Effector memory CD4-positive, alpha-beta T cell (primary cell): ENCODE results near the gene DNMBP.
"Not testable (repeated sequence)": the region's sequence is repeated elsewhere in the genome, so short reads cannot be mapped to it uniquely, and the experiment has no call there.

Experiments
- DNase-seq, 3 donors: peaks; one replicate each; pipeline ENCODE4 v3.0.0-alpha.2; 2020
- H3K27ac ChIP-seq: 2 replicates; pipeline ENCODE4 v1.7.0; 2013; ENCODE audit warnings: mild to moderate bottlenecking, low read length, moderate library complexity; ENCODE audit not compliant: insufficient read depth, poor library complexity, severe bottlenecking
- H3K27me3 ChIP-seq: replicated peaks from 2 replicates; pipeline ENCODE4 v1.7.0; 2013; ENCODE audit warnings: mild to moderate bottlenecking, low read length; ENCODE audit not compliant: insufficient read depth, control insufficient read depth, poor library complexity, severe bottlenecking
- H3K36me3 ChIP-seq: 2 replicates; pipeline ENCODE4 v1.7.0; 2013; ENCODE audit warnings: mild to moderate bottlenecking, low read length, moderate library complexity; ENCODE audit not compliant: control insufficient read depth, insufficient read depth
- H3K4me1 ChIP-seq: 2 replicates; pipeline ENCODE4 v1.7.0; 2013; ENCODE audit warnings: low read length, mild to moderate bottlenecking; ENCODE audit not compliant: control insufficient read depth, insufficient read depth, poor library complexity, severe bottlenecking
- H3K4me3 ChIP-seq: 2 replicates; pipeline ENCODE4 v1.7.0; 2013; ENCODE audit warnings: low read length, low read depth, mild to moderate bottlenecking; ENCODE audit not compliant: insufficient read depth, poor library complexity, severe bottlenecking
- H3K9me3 ChIP-seq: 2 replicates; pipeline ENCODE4 v1.7.0; 2013; ENCODE audit warnings: mild to moderate bottlenecking, low read length, moderate library complexity; ENCODE audit not compliant: control insufficient read depth

Gene DNMBP

DNA sequence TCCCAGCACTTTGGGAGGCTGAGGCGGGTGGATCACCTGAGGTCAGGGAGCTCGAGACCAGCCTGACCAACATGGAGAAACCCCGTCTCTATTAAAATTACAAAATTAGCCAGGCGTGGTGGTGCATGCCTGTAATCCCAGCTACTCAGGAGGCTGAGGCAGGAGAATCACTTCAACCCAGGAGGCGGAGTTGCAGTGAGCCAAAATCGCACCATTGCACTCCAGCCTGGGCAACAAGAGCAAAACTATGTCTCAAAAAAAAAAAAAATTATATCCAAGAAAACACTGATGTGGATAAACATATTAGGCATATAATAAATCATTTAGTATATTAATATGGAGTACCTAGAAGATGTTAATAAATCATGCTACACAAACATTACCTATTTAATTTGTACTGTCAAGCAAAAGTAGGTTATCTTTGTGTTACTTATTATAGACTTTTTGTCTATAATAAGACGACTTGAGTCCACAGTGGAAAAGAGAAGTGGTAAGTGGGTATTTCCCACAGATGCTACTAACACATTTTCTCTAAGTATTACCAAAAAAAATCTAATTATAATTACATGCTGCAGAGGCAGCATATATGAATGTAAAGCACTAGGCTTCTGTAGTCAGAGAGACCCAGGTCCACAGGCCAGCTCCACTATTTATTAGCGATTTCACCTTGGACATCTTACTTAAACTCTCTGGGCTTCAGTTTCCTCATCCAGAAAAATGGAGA, 34.5 kb downstream of the DNMBP start:
- no peak overlapping the region for H3K4me3 ChIP-seq
- no peaks in the 10 kb centered on the region for H3K27me3 ChIP-seq
- DNase-seq: no peak
- no peak overlapping the region for H3K27ac ChIP-seq
- H3K4me1 ChIP-seq: no peaks in the 10 kb centered on the region
- no peaks in the 10 kb centered on the region for H3K36me3 ChIP-seq
- H3K9me3 ChIP-seq: no peaks in the 10 kb centered on the region

DNA sequence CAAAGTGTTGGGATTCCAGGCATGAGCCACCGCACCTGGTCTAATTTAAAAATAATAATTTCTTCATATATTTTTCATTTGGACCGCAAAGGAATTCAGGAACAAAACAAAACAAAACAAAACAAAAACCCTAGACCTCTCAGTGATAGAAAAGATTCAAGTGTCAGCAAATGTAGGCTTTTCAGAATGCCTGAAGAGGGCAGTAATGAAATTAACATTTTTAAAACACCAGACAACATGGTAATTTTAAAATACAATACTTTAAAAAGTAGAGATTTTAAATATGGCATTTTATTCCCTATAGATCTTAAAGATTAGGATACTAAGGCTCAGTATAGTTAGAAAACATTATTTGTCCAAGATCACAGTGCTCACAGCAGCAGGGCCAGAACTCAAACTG, 36.6 kb downstream of the DNMBP start:
- Histone ChIP-seq H3K4me1 (no peaks in the 10 kb centered on the region), H3K27me3 (no peaks in the 10 kb centered on the region), H3K36me3 (peaks cover 3% of the 10 kb centered on the region), H3K9me3 (no peaks in the 10 kb centered on the region), H3K27ac (no peak overlapping the region), H3K4me3 (no peak overlapping the region)
- DNase-seq: no peak

DNA sequence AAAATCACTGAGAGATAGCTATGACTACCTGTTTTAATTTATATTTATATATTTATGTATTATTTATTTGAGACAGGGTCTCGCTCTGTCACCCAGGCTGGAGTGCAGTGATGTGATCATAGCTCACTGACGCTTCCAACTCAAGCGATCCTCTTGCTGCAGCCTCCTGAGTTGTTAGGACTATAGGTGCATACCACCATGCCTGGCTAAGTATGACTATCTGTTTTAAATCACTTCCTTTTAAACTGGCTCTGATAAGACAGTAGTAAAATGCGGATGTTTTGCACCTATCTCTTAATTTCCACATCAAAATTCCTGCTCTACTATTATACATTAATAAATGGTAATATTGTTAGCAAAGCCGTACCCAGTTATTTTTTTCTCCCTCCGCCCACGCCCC, 41.8 kb downstream of the DNMBP start:
- H3K36me3 ChIP-seq: peaks cover 3% of the 10 kb centered on the region
- no peak overlapping the region for H3K27ac ChIP-seq
- H3K4me1 ChIP-seq: no peaks in the 10 kb centered on the region
- no peak overlapping the region for H3K4me3 ChIP-seq
- no peak for DNase-seq
- no peaks in the 10 kb centered on the region for H3K9me3 ChIP-seq
- H3K27me3 ChIP-seq: no peaks in the 10 kb centered on the region

DNA sequence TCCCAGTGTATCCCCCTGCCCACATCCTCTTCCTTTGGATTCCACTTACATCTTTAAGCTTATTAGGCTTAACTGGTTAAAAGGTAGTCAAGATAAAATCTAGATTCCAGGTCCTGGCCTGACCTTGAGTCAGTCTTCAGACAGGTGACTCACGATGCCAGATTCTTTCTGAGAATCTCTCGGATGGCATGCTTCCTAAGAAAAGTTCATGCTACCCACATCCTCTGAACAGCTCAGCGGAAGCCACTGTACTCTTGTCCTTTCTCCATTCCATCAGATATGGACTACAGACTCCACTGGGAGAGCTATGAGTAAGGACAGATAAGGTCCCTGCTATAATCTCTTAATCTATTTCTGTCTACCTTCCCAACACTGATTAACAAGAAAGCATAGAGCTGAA, 43.4 kb downstream of the DNMBP start:
- no peaks in the 10 kb centered on the region for H3K4me1 ChIP-seq
- no peaks in the 10 kb centered on the region for H3K27me3 ChIP-seq
- H3K9me3 ChIP-seq: no peaks in the 10 kb centered on the region
- peaks cover 3% of the 10 kb centered on the region for H3K36me3 ChIP-seq
- no peak for DNase-seq
- H3K4me3 ChIP-seq: no peak overlapping the region
- no peak overlapping the region for H3K27ac ChIP-seq

DNA sequence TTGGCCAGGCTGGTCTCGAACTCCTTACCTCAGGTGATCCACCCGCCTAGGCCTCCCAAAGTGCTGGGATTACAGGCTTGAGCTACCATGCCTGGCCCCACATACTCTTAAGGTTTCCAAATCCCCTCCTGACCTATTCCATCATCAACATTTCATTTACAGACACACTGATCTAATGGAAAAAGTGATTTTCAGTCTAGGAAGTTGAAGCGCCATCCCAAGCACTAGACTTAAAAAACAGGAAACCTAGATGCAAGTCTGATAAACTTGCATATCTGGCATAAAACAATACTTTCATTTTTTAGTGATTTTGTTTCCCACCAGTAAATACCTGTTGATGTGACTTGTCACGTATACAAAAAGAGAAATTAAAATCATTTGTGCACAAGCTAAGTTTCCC, 44.0 kb downstream of the DNMBP start:
- no peak overlapping the region for H3K4me3 ChIP-seq
- H3K27ac ChIP-seq: no peak overlapping the region
- no peaks in the 10 kb centered on the region for H3K9me3 ChIP-seq
- DNase-seq: no peak
- H3K36me3 ChIP-seq: peaks cover 3% of the 10 kb centered on the region
- H3K4me1 ChIP-seq: no peaks in the 10 kb centered on the region
- no peaks in the 10 kb centered on the region for H3K27me3 ChIP-seq

DNA sequence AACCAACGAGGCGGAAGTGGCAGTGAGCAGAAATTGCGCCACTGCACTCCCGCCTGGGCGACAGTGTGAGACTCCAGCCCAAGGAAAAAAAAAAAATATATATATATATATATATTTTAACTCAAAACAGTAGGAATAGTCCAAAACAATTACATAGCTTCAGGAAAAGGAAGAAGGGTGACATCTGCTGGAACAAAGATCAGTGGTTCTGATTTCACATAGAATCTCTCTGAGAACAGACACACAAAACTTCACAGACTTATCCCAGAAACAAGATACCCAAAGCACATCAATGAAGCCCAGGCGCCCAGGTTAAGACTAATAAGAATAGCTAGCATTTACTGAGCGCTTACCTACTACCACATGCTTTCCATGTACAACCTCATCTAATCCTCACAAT, 45.0 kb downstream of the DNMBP start:
- H3K36me3 ChIP-seq: peaks cover 3% of the 10 kb centered on the region
- no peak overlapping the region for H3K27ac ChIP-seq
- DNase-seq: no peak

DNA sequence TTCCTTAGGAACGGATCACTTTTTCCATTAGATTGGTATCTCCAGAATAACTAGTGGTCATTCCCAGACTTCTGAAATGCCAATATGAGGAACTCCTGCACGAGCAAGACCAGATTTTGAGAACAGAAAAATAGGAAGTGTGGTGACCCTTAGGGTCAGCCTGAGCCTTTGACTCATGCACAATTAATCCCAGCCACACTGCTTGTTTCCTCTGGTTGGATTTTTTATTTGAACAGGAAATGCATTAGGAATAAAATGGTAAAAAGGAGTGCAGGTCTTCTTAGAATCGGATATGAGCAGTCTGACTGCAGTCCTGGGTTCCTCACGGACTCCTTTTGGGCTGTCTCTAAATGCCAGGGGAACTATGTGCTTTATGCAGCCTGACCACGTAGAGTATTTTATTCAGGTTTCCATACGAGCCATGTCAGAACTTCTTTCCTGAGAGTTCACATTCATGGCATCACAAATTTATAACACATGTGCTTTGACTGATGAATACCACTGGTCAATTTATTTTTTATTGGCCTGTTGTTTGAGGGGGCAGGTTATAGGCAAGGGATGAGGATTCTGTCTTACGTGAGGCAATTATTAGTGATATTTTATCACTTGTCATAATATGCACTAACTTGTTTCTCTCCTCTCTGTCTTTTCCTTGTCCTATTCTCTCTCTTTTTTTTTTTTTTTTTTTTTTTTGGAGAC, 46.1 kb downstream of the DNMBP start:
- H3K36me3 ChIP-seq, DNase-seq, H3K4me1 ChIP-seq, H3K27me3 ChIP-seq, H3K4me3 ChIP-seq, H3K27ac ChIP-seq, H3K9me3 ChIP-seq: not testable (repeated sequence)

More for the DNA sequence above, 45.0 kb downstream of the DNMBP start:
- no peaks in the 10 kb centered on the region for H3K4me1 ChIP-seq
- H3K9me3 ChIP-seq: no peaks in the 10 kb centered on the region
- no peak overlapping the region for H3K4me3 ChIP-seq
- no peaks in the 10 kb centered on the region for H3K27me3 ChIP-seq

DNA sequence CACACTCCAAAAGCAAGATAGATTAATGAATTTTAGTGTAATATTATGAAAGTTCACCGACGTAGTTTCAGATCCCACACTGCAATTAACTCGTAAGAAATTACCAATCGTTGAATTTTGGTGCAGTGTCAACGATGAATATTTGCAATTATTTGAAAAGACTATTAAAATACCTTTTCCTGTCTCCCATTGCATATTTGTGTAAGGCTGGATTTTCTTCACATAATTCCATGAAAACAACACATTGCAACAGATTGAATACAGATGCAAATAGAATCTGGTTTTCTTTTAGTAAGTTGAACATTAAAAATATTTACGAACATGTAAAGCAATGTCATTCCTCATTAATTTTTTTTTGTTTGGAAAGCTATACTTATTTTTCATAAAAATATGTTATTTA, 50.9 kb downstream of the DNMBP start:
- Histone ChIP-seq H3K36me3 (no peaks in the 10 kb centered on the region), H3K4me1 (no peaks in the 10 kb centered on the region), H3K27me3 (no peaks in the 10 kb centered on the region), H3K4me3 (no peak overlapping the region), H3K9me3 (no peaks in the 10 kb centered on the region), H3K27ac (no peak overlapping the region)
- no peak for DNase-seq

DNA sequence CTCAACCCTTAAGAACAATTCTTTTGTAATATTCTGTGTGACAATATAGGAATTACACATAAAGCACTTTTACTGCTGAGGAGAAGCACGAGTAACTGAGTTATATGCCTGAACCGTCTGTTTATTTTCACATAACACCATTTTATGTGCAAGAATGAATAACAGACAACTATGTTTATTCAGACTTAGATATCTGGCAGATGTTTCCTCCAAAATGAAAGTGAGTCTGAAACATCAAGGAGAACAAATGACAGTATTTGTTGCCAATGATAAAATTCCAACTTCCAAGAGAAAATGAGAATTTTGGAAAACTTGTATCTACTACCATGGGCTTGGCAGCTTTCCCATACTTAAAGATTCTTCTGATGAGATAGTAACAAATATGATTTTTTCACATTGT, 51.4 kb downstream of the DNMBP start:
- H3K36me3 ChIP-seq: no peaks in the 10 kb centered on the region
- no peaks in the 10 kb centered on the region for H3K9me3 ChIP-seq
- H3K4me3 ChIP-seq: no peak overlapping the region
- DNase-seq: no peak
- no peaks in the 10 kb centered on the region for H3K4me1 ChIP-seq
- H3K27ac ChIP-seq: no peak overlapping the region
- H3K27me3 ChIP-seq: no peaks in the 10 kb centered on the region

DNA sequence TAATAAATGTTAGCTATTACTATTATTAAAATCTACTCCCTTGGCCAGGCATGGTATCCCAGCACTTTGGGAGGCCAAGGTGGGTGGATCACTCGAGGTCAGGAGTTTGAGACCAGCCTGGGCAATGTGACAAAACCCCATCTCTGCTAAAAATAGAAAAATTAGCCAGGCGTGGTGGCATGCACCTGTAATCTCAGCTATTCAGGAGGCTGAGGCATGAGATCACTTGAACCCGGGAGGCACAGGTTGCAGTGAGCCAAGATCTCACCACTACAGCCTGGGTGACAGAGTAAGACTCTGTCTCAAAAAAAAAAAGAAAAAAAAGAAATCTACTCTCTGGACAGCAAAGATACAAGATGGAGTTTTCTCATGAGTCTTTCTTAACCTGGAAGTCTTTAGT, 56.2 kb downstream of the DNMBP start:
- H3K36me3 ChIP-seq, H3K27me3 ChIP-seq, H3K4me1 ChIP-seq, H3K4me3 ChIP-seq, DNase-seq, H3K9me3 ChIP-seq, H3K27ac ChIP-seq: not testable (repeated sequence)
